AG04449 (cell line): ENCODE data around the gene NGB.

Experiments used
- CTCF ChIA-PET: fragments of 350-600 bp; formaldehyde crosslinking; extraction: SDS; loops from one replicate; lab custom pipeline; 2021; ENCODE audit warnings: antibody characterized with exemption; lab: Yijun Ruan, JAX
- POLR2A ChIA-PET: fragments of 400-600, 350-600 bp; formaldehyde crosslinking; extraction: SDS; loops from one replicate; lab custom pipeline; 2020; ENCODE audit warnings: antibody characterized with exemption, inconsistent platforms; lab: Yijun Ruan, JAX
- DNase-seq: peaks from one replicate; pipeline ENCODE4 v3.0.0-alpha.2; 2010; ENCODE audit warnings: low read depth, low spot score
- H3K4me3 ChIP-seq: 2 replicates; pipeline ENCODE4 v1.5.1; 2011; ENCODE audit warnings: low read depth, mild to moderate bottlenecking, control low read depth, low read length
- TF ChIP-seq, protein P1 (sequence below): IDR thresholded peaks from one replicate; pipeline ENCODE4 v1.5.1; 2011; ENCODE audit warnings: mild to moderate bottlenecking, moderate library complexity, low read length, control low read depth, inconsistent platforms; ENCODE audit not compliant: insufficient read depth; ENCODE audit errors: missing control alignments

Gene NGB

DNA sequence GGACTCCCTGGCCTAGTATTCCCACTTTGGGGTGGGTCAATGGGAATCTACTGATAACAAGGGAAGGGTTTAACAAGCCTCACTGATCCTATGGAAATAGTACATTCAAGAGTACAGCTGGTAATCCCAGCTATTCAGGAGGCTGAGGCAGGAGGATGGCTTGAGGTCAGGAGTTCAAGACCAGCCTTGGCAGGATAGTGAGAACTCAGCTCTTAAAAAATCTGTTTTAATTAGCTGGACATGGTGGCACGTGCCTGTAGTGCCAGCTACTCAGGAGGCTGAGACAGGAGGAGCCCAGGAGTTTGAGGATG is 45.1 kb upstream of the NGB start:
- DNase-seq = no peak
- POLR2A ChIA-PET = interaction anchor here (0.6 to 1.6 kb wide), 3 partner anchors 12 to 369 kb away, joined by 3 to 12 read pairs (median 3); no protein-coding TSS in a partner anchor
- CTCF ChIA-PET = interaction anchor here (0.6 to 7.5 kb wide), 32 partner anchors 10 to 448 kb away, joined by 3 to 416 read pairs (median 6); no protein-coding TSS in a partner anchor
- H3K4me3 ChIP-seq = no peak overlapping the region
- TF ChIP-seq, protein P1, sequence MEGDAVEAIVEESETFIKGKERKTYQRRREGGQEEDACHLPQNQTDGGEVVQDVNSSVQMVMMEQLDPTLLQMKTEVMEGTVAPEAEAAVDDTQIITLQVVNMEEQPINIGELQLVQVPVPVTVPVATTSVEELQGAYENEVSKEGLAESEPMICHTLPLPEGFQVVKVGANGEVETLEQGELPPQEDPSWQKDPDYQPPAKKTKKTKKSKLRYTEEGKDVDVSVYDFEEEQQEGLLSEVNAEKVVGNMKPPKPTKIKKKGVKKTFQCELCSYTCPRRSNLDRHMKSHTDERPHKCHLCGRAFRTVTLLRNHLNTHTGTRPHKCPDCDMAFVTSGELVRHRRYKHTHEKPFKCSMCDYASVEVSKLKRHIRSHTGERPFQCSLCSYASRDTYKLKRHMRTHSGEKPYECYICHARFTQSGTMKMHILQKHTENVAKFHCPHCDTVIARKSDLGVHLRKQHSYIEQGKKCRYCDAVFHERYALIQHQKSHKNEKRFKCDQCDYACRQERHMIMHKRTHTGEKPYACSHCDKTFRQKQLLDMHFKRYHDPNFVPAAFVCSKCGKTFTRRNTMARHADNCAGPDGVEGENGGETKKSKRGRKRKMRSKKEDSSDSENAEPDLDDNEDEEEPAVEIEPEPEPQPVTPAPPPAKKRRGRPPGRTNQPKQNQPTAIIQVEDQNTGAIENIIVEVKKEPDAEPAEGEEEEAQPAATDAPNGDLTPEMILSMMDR = no peak

DNA sequence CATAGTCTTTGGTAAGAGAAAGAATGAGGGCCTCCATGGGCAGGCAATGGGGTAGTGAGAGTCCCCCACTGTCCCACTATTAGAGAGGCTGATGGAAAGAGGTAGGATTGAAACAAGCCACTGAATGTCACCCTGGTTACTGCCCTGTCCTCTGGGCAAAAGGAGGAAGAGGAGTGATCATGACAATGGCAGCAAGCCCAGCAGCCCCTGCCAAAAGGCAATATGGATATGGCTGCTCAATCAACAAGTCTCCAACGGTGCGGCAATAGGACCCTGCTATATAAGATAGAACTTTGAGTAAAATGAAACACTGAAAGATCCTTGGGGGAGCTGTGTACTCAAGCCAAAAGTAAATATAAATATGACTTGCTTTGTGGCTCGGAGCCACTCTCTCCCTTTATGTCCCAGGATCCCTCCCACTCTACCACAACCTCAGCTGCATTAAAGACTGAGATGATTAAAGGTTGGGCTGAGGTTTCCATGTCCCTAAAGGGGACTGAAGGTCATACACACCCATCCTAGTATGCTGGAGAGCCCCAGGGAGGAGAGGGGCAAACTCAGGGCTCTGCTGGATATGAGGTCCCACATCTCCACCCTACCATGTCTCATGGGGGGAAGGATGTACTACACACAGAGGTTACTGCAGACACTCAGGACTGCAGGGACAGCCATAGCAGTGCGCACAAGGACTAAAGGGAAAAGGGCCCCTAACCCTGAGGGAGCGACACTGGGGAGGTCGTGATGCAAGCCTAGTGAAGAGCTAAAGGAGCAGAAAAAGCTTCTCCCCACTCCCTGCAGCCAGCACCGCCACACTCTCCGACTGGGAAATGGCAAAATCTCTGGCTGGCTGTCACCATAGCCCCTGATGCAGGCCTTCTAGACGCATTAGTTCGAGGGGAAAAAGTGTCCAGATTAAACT is 43.8 kb upstream of the NGB start:
- H3K4me3 ChIP-seq = no peak overlapping the region
- CTCF ChIA-PET = interaction anchor here (0.7 to 7.5 kb wide), 24 partner anchors 11 to 446 kb away, joined by 3 to 416 read pairs (median 4); no protein-coding TSS in a partner anchor
- POLR2A ChIA-PET = interaction anchor here (1.0 to 1.6 kb wide), 2 partner anchors 11 kb away, joined by 4 to 12 read pairs; no protein-coding TSS in a partner anchor
- DNase-seq = no peak
- TF ChIP-seq, protein P1 = no peak

DNA sequence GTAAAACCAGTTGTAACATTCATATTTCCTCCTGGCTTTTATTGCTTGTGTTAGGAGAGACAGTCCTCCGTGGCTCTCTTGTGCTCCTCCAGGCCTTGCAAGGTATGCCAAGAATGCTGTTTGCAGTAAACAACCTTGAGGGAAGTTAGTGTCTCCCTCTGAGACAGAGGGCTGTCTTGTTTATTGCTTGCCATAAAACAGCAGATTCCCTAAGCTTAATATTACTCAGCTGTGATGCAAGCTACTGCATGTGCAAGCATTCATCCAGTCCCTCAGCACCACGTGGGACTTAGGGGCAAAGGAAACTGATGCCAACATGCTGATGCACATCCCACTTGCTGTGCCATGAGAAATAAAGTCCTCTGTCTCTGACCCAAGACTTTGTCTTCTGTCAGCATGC is 43.0 kb upstream of the NGB start:
- H3K4me3 ChIP-seq = no peak overlapping the region
- TF ChIP-seq, protein P1 = no peak
- peak; percentile 80 for DNase-seq
- POLR2A ChIA-PET = interaction anchor here (0.7 to 1.0 kb wide), 3 partner anchors 9 to 267 kb away, joined by 3 to 4 read pairs (median 3); no protein-coding TSS in a partner anchor
- CTCF ChIA-PET = interaction anchor here (1.6 to 7.5 kb wide), 8 partner anchors 12 to 442 kb away, joined by 5 to 416 read pairs (median 27); no protein-coding TSS in a partner anchor

- H3K4me3 ChIP-seq = no peak overlapping the region
- ChIA-PET POLR2A (interaction anchor here (0.8 kb wide), 1 partner anchor 9 kb away, joined by 3 read pairs; no protein-coding TSS in a partner anchor), CTCF (interaction anchor here (0.8 to 7.5 kb wide), 6 partner anchors 12 to 442 kb away, joined by 3 to 416 read pairs (median 27); no protein-coding TSS in a partner anchor)
- no peak for DNase-seq
- TF ChIP-seq, protein P1 = no peak
These were observed 42.4 kb upstream of the NGB start for GRCh38 chr14:77313371-77313770.

GRCh38 chr14:77311217-77311616 is 40.2 kb upstream of the NGB start:
- POLR2A ChIA-PET = no interaction called here
- CTCF ChIA-PET = interaction anchor here (2.6 to 7.5 kb wide), 3 partner anchors 9 to 159 kb away, joined by 12 to 416 read pairs (median 179); partner anchors contain the start of genes GSTZ1 and POMT2
- TF ChIP-seq, protein P1 = no peak
- DNase-seq = no peak
- H3K4me3 ChIP-seq = no peak overlapping the region

- CTCF ChIA-PET = interaction anchor here (1.0 to 2.6 kb wide), 3 partner anchors 9 to 156 kb away, joined by 3 to 12 read pairs (median 11); partner anchors contain the start of genes GSTZ1 and POMT2
- DNase-seq = no peak
- H3K4me3 ChIP-seq = no peak overlapping the region
These were observed 39.0 kb upstream of the NGB start for GRCh38 chr14:77310026-77310425.

More at GRCh38 chr14:77310026-77310425, 39.0 kb upstream of the NGB start:
- POLR2A ChIA-PET = no interaction called here
- TF ChIP-seq, protein P1 = no peak
